Neuronal stem cell (in vitro differentiated cells): ENCODE results near the gene COQ2.
"Not testable (repeated sequence)": the region's sequence is repeated elsewhere in the genome, so short reads cannot be mapped to it uniquely, and the experiment has no call there.

Source experiments
- DNase-seq: peaks from one replicate; pipeline ENCODE4 v3.0.0-alpha.2; 2013; ENCODE audit warnings: low spot score
- H2AFZ ChIP-seq: one replicate; pipeline ENCODE4 v1.6.1; 2013; ENCODE audit warnings: mild to moderate bottlenecking, low read length, inconsistent platforms
- H2AK5ac ChIP-seq: 2 replicates; pipeline ENCODE4 v1.6.1; 2013; ENCODE audit warnings: low read depth, mild to moderate bottlenecking, inconsistent platforms, low read length, moderate library complexity, mixed read lengths
- H2BK120ac ChIP-seq: 2 replicates; pipeline ENCODE4 v1.6.1; 2013; ENCODE audit warnings: low read depth, mild to moderate bottlenecking, inconsistent platforms, low read length, moderate library complexity, mixed read lengths
- H2BK12ac ChIP-seq: one replicate; pipeline ENCODE4 v1.6.1; 2013; ENCODE audit warnings: low read length, inconsistent platforms
- H2BK15ac ChIP-seq: 2 replicates; pipeline ENCODE4 v1.6.1; 2013; ENCODE audit warnings: mild to moderate bottlenecking, low read length, inconsistent platforms, mixed read lengths
- H2BK5ac ChIP-seq: one replicate; pipeline ENCODE4 v1.6.1; 2013; ENCODE audit warnings: inconsistent platforms, mild to moderate bottlenecking, low read length, moderate library complexity
- H3K14ac ChIP-seq: one replicate; pipeline ENCODE4 v1.6.1; 2013; ENCODE audit warnings: low read length, inconsistent platforms
- H3K18ac ChIP-seq: 2 replicates; pipeline ENCODE4 v1.6.1; 2013; ENCODE audit warnings: low read length, inconsistent platforms
- H3K23ac ChIP-seq: 2 replicates; pipeline ENCODE4 v1.6.1; 2013; ENCODE audit warnings: low read depth, mild to moderate bottlenecking, mixed read lengths, low read length, inconsistent platforms; ENCODE audit not compliant: poor library complexity
- H3K27ac ChIP-seq: replicated peaks from 3 replicates; pipeline ENCODE4 v1.5.1; 2013; ENCODE audit warnings: low read length, inconsistent platforms
- H3K27me3 ChIP-seq, 3 experiments: 2 replicates each; pipeline ENCODE4 v1.6.1; 2013; ENCODE audit warnings: low read length in 3 of 3, mild to moderate bottlenecking in 2 of 3, inconsistent platforms in 1 of 3, low read depth in 1 of 3, mixed read lengths in 1 of 3, moderate library complexity in 1 of 3; ENCODE audit not compliant: control insufficient read depth in 3 of 3, insufficient read depth in 3 of 3
- H3K36me3 ChIP-seq, 2 donors: replicated peaks in 1 of 2; 2 replicates each; pipeline ENCODE4 v1.6.1; 2013; ENCODE audit warnings: low read length in 2 of 2; ENCODE audit not compliant: control insufficient read depth in 2 of 2, insufficient read depth in 2 of 2
- H3K4ac ChIP-seq: 2 replicates; pipeline ENCODE4 v1.6.1; 2013; ENCODE audit warnings: inconsistent platforms, mild to moderate bottlenecking, low read length, moderate library complexity
- H3K4me1 ChIP-seq, 2 donors: 1 replicate in 1 of 2; 2 replicates in 1 of 2; pipeline ENCODE4 v1.6.1; 2013; ENCODE audit warnings: low read length in 2 of 2, low read depth in 1 of 2; ENCODE audit not compliant: control insufficient read depth in 2 of 2, insufficient read depth in 1 of 2
- H3K4me2 ChIP-seq: one replicate; pipeline ENCODE4 v1.6.1; 2013; ENCODE audit warnings: mild to moderate bottlenecking, low read length, inconsistent platforms; ENCODE audit not compliant: insufficient read depth, poor library complexity, severe bottlenecking
- H3K4me3 ChIP-seq, 2 donors: 2 replicates each; pipeline ENCODE4 v1.5.1; 2013; ENCODE audit warnings: low read length in 2 of 2, mild to moderate bottlenecking in 2 of 2, inconsistent platforms in 1 of 2, moderate library complexity in 1 of 2
- H3K79me1 ChIP-seq: one replicate; pipeline ENCODE4 v1.6.1; 2013; ENCODE audit warnings: low read depth, mild to moderate bottlenecking, inconsistent platforms, low read length, moderate library complexity
- H3K9ac ChIP-seq: one replicate; pipeline ENCODE4 v1.6.1; 2013; ENCODE audit warnings: mild to moderate bottlenecking, low read depth, low read length, inconsistent platforms; ENCODE audit not compliant: poor library complexity
- H3K9me3 ChIP-seq, 2 donors: replicated peaks in 1 of 2; 2 replicates each; pipeline versions ENCODE3 to v1.6.1; 2013; ENCODE audit warnings: low read length in 2 of 2, mild to moderate bottlenecking in 2 of 2, inconsistent platforms in 1 of 2, low read depth in 1 of 2, mixed read lengths in 1 of 2, moderate library complexity in 1 of 2; ENCODE audit not compliant: control insufficient read depth in 2 of 2, insufficient read depth in 1 of 2
- H4K8ac ChIP-seq: one replicate; pipeline ENCODE4 v1.6.1; 2013; ENCODE audit warnings: low read depth, mild to moderate bottlenecking, inconsistent platforms, low read length, moderate library complexity
- H4K91ac ChIP-seq: one replicate; pipeline ENCODE4 v1.6.1; 2013; ENCODE audit warnings: low read length, low read depth, mild to moderate bottlenecking, inconsistent platforms; ENCODE audit not compliant: poor library complexity
- WGBS, 2 donors: extraction: QIAGEN DNeasy Blood & Tissue Kit; methylation state at CpG; one replicate each; pipeline ENCODE4 v1.1.7; 2013; ENCODE audit warnings: missing lambda C conversion rate in 2 of 2, mixed read lengths in 1 of 2; ENCODE audit not compliant: insufficient read length in 2 of 2, insufficient replicate concordance in 1 of 2; ENCODE audit errors: extremely low coverage in 2 of 2; 5-methylcytosine and 5-hydroxymethylcytosine counted together

Gene COQ2

GRCh38 chr4:83235645-83236133, 48.9 kb downstream of the COQ2 start:
- H2BK15ac ChIP-seq, H3K79me1 ChIP-seq, DNase-seq, H4K8ac ChIP-seq, H3K4me1 ChIP-seq, H3K27me3 ChIP-seq, H3K4ac ChIP-seq, H2BK12ac ChIP-seq, H2BK120ac ChIP-seq, H3K9me3 ChIP-seq, H3K36me3 ChIP-seq, H3K18ac ChIP-seq, H3K27ac ChIP-seq, H2AFZ ChIP-seq, H3K14ac ChIP-seq, H3K4me2 ChIP-seq, H4K91ac ChIP-seq, H3K4me3 ChIP-seq, H3K23ac ChIP-seq, H2AK5ac ChIP-seq, H2BK5ac ChIP-seq, H3K9ac ChIP-seq: not testable (repeated sequence)
- WGBS, 2 donors: no CpG with 5 or more reads among the region's 3 CpGs

- Histone ChIP-seq H3K27ac (no peak overlapping the region), H3K14ac (no peak overlapping the region), H3K27me3 (no peaks in the 10 kb centered on the region), H4K8ac (no peak overlapping the region), H2BK15ac (no peak overlapping the region), H3K4me2 (no peak overlapping the region), H3K9ac (no peak overlapping the region), H3K79me1 (no peaks in the 10 kb centered on the region), H2AK5ac (no peak overlapping the region), H2BK5ac (no peak overlapping the region), H3K18ac (no peak overlapping the region), H3K4ac (no peak overlapping the region), H2AFZ (no peak overlapping the region), H3K36me3 (no peaks in the 10 kb centered on the region), H3K9me3 (no peaks in the 10 kb centered on the region), H3K4me3 (no peak overlapping the region), H4K91ac (no peak overlapping the region), H2BK12ac (no peak overlapping the region), H3K23ac (no peak overlapping the region), H2BK120ac (no peak overlapping the region), H3K4me1 (peaks cover 0 to 4% of the 10 kb centered on the region in 2 donors)
- no CpG with 5 or more reads among the region's 4 CpGs for WGBS, 2 donors
- no peak for DNase-seq
These were observed 49.5 kb downstream of the COQ2 start for GRCh38 chr4:83234902-83235644.

GRCh38 chr4:83234387-83234786, 50.2 kb downstream of the COQ2 start:
- H3K9me3 ChIP-seq, H2AFZ ChIP-seq, H3K4me3 ChIP-seq, H2AK5ac ChIP-seq, DNase-seq, H3K36me3 ChIP-seq, H3K27me3 ChIP-seq, H3K23ac ChIP-seq, H2BK12ac ChIP-seq, H4K8ac ChIP-seq, H2BK120ac ChIP-seq, H3K79me1 ChIP-seq, H4K91ac ChIP-seq, H3K4me2 ChIP-seq, H2BK15ac ChIP-seq, H3K14ac ChIP-seq, H3K4ac ChIP-seq, H3K9ac ChIP-seq, H3K4me1 ChIP-seq, H3K18ac ChIP-seq, H3K27ac ChIP-seq, H2BK5ac ChIP-seq: not testable (repeated sequence)
- no CpG with 5 or more reads among the region's 3 CpGs for WGBS, 2 donors

DNA sequence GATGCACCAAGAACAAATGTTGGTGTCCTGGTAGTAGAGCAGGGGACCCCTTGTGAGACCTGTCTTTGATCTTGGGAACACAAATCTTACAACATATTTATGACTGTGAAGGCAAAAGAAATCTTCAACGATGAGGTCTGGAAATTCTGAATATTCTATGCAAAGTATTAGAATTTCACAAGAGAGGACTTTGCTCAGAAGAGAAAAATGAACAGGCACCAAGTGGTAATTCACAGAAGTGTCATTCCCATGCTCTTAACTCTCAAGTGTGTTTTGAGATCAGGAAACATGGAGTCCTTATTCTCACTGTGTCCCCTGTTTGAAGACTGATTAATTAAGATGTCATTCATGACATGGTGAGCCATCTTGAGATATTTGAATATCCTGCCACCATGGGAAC, 52.5 kb downstream of the COQ2 start:
- Histone ChIP-seq H3K4me1 (peaks cover 5 to 7% of the 10 kb centered on the region in 2 donors), H3K79me1 (no peaks in the 10 kb centered on the region), H3K27me3 (no peaks in the 10 kb centered on the region), H3K9ac (no peak overlapping the region), H2BK12ac (no peak overlapping the region), H2AFZ (no peak overlapping the region), H2BK15ac (no peak overlapping the region), H4K8ac (no peak overlapping the region), H3K36me3 (no peaks in the 10 kb centered on the region), H4K91ac (no peak overlapping the region), H3K27ac (no peak overlapping the region), H3K4ac (no peak overlapping the region), H2BK120ac (no peak overlapping the region), H3K14ac (no peak overlapping the region), H3K4me3 (no peak overlapping the region), H3K4me2 (no peak overlapping the region), H3K23ac (no peak overlapping the region), H3K9me3 (no peaks in the 10 kb centered on the region), H2AK5ac (no peak overlapping the region), H2BK5ac (no peak overlapping the region), H3K18ac (no peak overlapping the region)
- WGBS, 2 donors: no CpG with 5 or more reads among the region's 1 CpG
- no peak for DNase-seq
